Measurements from ENCODE around the gene ITGAD.

The ITGAD gene

GRCh38 chr16:31455601-31456314, 62.6 kb downstream of the ITGAD start:
- Mint-ChIP-seq H3K9me3 (no peaks in the 10 kb centered on the region), H3K27ac (peak overlapping the region; percentile 74), H3K27me3 (no peaks in the 10 kb centered on the region), H3K4me3 (peak overlapping the region; percentile 40), H3K4me1 (peaks cover 49% of the 10 kb centered on the region), H3K36me3 (peaks cover 3% of the 10 kb centered on the region)

- H3K27me3 Mint-ChIP-seq, result no peaks in the 10 kb centered on the region
- H3K4me1 Mint-ChIP-seq, result peaks cover 44% of the 10 kb centered on the region
- H3K4me3 Mint-ChIP-seq, result peak overlapping the region; percentile 94
- H3K27ac Mint-ChIP-seq, result peak overlapping the region; percentile 46
- peaks cover 3% of the 10 kb centered on the region for H3K36me3 Mint-ChIP-seq
- H3K9me3 Mint-ChIP-seq, result no peaks in the 10 kb centered on the region
These were observed 63.8 kb downstream of the ITGAD start for GRCh38 chr16:31456988-31457360.

GRCh38 chr16:31458073-31458843, 65.1 kb downstream of the ITGAD start:
- Mint-ChIP-seq H3K4me1 (peaks cover 44% of the 10 kb centered on the region), H3K9me3 (no peaks in the 10 kb centered on the region), H3K4me3 (peak overlapping the region; percentile 94), H3K36me3 (peaks cover 4% of the 10 kb centered on the region), H3K27me3 (no peaks in the 10 kb centered on the region), H3K27ac (peak overlapping the region; percentile 92)

GRCh38 chr16:31458844-31459686, 65.9 kb downstream of the ITGAD start, which contains the start of gene ARMC5:
ARMC5 (plus strand) TSS chr16:31459501; CDS start chr16:31459525, 24 bp downstream.
- H3K9me3 Mint-ChIP-seq, result no peaks in the 10 kb centered on the region
- peaks cover 4% of the 10 kb centered on the region for H3K36me3 Mint-ChIP-seq

GRCh38 chr16:31459687-31460581, 66.8 kb downstream of the ITGAD start:
- peak overlapping the region; percentile 94 for H3K4me3 Mint-ChIP-seq
- H3K4me1 Mint-ChIP-seq, result peaks cover 38% of the 10 kb centered on the region
- H3K27ac Mint-ChIP-seq, result peak overlapping the region; percentile 98
- H3K9me3 Mint-ChIP-seq, result no peaks in the 10 kb centered on the region
- peaks cover 6% of the 10 kb centered on the region for H3K36me3 Mint-ChIP-seq
- H3K27me3 Mint-ChIP-seq, result no peaks in the 10 kb centered on the region

More at GRCh38 chr16:31458844-31459686, 65.9 kb downstream of the ITGAD start, which contains the start of gene ARMC5:
- H3K4me3 Mint-ChIP-seq, result peak within 1 kb of the TSS; percentile 94
- peaks cover 40% of the 10 kb centered on the region for H3K4me1 Mint-ChIP-seq
- peak within 1 kb of the TSS; percentile 98 for H3K27ac Mint-ChIP-seq
- H3K27me3 Mint-ChIP-seq, result no peaks in the 10 kb centered on the region

GRCh38 chr16:31460582-31461002, 67.5 kb downstream of the ITGAD start:
- H3K27ac Mint-ChIP-seq, result no peak overlapping the region
- no peaks in the 10 kb centered on the region for H3K27me3 Mint-ChIP-seq
- no peaks in the 10 kb centered on the region for H3K9me3 Mint-ChIP-seq
- H3K4me1 Mint-ChIP-seq, result peaks cover 32% of the 10 kb centered on the region
- H3K4me3 Mint-ChIP-seq, result peak overlapping the region; percentile 94
- H3K36me3 Mint-ChIP-seq, result peaks cover 7% of the 10 kb centered on the region

GRCh38 chr16:31461201-31461920, 68.2 kb downstream of the ITGAD start:
- no peaks in the 10 kb centered on the region for H3K9me3 Mint-ChIP-seq
- peak overlapping the region; percentile 0 for H3K27ac Mint-ChIP-seq
- peaks cover 26% of the 10 kb centered on the region for H3K4me1 Mint-ChIP-seq
- no peaks in the 10 kb centered on the region for H3K27me3 Mint-ChIP-seq
- H3K36me3 Mint-ChIP-seq, result peaks cover 7% of the 10 kb centered on the region
- no peak overlapping the region for H3K4me3 Mint-ChIP-seq

GRCh38 chr16:31461921-31462804, 69.0 kb downstream of the ITGAD start:
- Mint-ChIP-seq H3K9me3 (no peaks in the 10 kb centered on the region), H3K27me3 (no peaks in the 10 kb centered on the region), H3K4me3 (no peak overlapping the region), H3K36me3 (peaks cover 12% of the 10 kb centered on the region), H3K27ac (no peak overlapping the region), H3K4me1 (peaks cover 25% of the 10 kb centered on the region)

GRCh38 chr16:31464348-31464769, 71.2 kb downstream of the ITGAD start:
- Mint-ChIP-seq H3K27ac (no peak overlapping the region), H3K36me3 (peaks cover 9% of the 10 kb centered on the region)

GRCh38 chr16:31464781-31465260, 71.7 kb downstream of the ITGAD start:
- Mint-ChIP-seq H3K27me3 (no peaks in the 10 kb centered on the region), H3K4me3 (no peak overlapping the region), H3K36me3 (peaks cover 9% of the 10 kb centered on the region)

More at GRCh38 chr16:31464348-31464769, 71.2 kb downstream of the ITGAD start:
- no peaks in the 10 kb centered on the region for H3K27me3 Mint-ChIP-seq
- no peak overlapping the region for H3K4me3 Mint-ChIP-seq
- peaks cover 25% of the 10 kb centered on the region for H3K4me1 Mint-ChIP-seq
- no peaks in the 10 kb centered on the region for H3K9me3 Mint-ChIP-seq

GRCh38 chr16:31465788-31466370, 72.7 kb downstream of the ITGAD start:
- Mint-ChIP-seq H3K4me1 (peaks cover 16% of the 10 kb centered on the region), H3K36me3 (peaks cover 9% of the 10 kb centered on the region), H3K9me3 (no peaks in the 10 kb centered on the region), H3K27me3 (no peaks in the 10 kb centered on the region), H3K27ac (no peak overlapping the region), H3K4me3 (no peak overlapping the region)

More at GRCh38 chr16:31464781-31465260, 71.7 kb downstream of the ITGAD start:
- H3K4me1 Mint-ChIP-seq, result peaks cover 24% of the 10 kb centered on the region
- H3K27ac Mint-ChIP-seq, result no peak overlapping the region
- H3K9me3 Mint-ChIP-seq, result no peaks in the 10 kb centered on the region

- Mint-ChIP-seq H3K36me3 (peaks cover 9% of the 10 kb centered on the region), H3K4me3 (no peak overlapping the region), H3K4me1 (peaks cover 12% of the 10 kb centered on the region), H3K27me3 (peaks cover 4% of the 10 kb centered on the region), H3K9me3 (no peaks in the 10 kb centered on the region), H3K27ac (no peak overlapping the region)
These were observed 73.3 kb downstream of the ITGAD start for GRCh38 chr16:31466381-31466841.

Data from activated naive CD4-positive, alpha-beta T cell treated with anti-CD3 and anti-CD28 coated beads, Interleukin-2, amount 50 U/mL, for 24 hours (primary cell).